DOHH2 (cell line): Measurements from ENCODE around the gene CEP350.

Source experiments
- H3F3A ChIP-seq: fragments of 200-600 bp; sonication (generic), shearing (Covaris generic); 2 replicates; pipeline ENCODE4 v1.6.0; 2016; ENCODE audit warnings: antibody characterized with exemption, mild to moderate bottlenecking; ENCODE audit not compliant: control insufficient read depth, insufficient read depth
- H3K27ac ChIP-seq: fragments of 200-600 bp; sonication (generic); 2 replicates; pipeline ENCODE4 v1.5.1; 2014; ENCODE audit warnings: low read depth, mild to moderate bottlenecking, low read length, moderate library complexity
- H3K27me3 ChIP-seq: fragments of 200-600 bp; sonication (generic); 2 replicates; pipeline ENCODE4 v1.6.1; 2014; ENCODE audit warnings: mild to moderate bottlenecking, low read length, mixed read lengths; ENCODE audit not compliant: control insufficient read depth
- H3K36me3 ChIP-seq: fragments of 200-600 bp; sonication (generic); 2 replicates; pipeline ENCODE4 v1.6.1; 2014; ENCODE audit warnings: mild to moderate bottlenecking, low read length, moderate library complexity, mixed read lengths; ENCODE audit not compliant: control insufficient read depth
- H3K4me1 ChIP-seq: fragments of 200-600 bp; sonication (generic); 2 replicates; pipeline ENCODE4 v1.6.1; 2014; ENCODE audit warnings: mild to moderate bottlenecking, low read length, mixed read lengths; ENCODE audit not compliant: control insufficient read depth
- H3K4me2 ChIP-seq: fragments of 200-600 bp; sonication (generic); 2 replicates; pipeline ENCODE4 v1.6.0; 2014; ENCODE audit warnings: mild to moderate bottlenecking, low read length, moderate library complexity
- H3K4me3 ChIP-seq: fragments of 200-600 bp; sonication (generic); 2 replicates; pipeline ENCODE4 v1.5.1; 2014; ENCODE audit warnings: mild to moderate bottlenecking, low read length, mixed read lengths
- H3K79me2 ChIP-seq: fragments of 200-600 bp; sonication (generic); 2 replicates; pipeline ENCODE4 v1.6.1; 2014; ENCODE audit warnings: mild to moderate bottlenecking, low read length, mixed read lengths; ENCODE audit not compliant: control insufficient read depth
- H3K9me2 ChIP-seq: fragments of 200-600 bp; sonication (generic); replicated peaks from 2 replicates; pipeline ENCODE4 v1.6.1; 2014; ENCODE audit warnings: mild to moderate bottlenecking, low read length, mixed read lengths; ENCODE audit not compliant: control insufficient read depth
- H3K9me3 ChIP-seq: fragments of 200-600 bp; sonication (generic); 2 replicates; pipeline ENCODE4 v1.6.1; 2014; ENCODE audit warnings: antibody characterized with exemption, low read length, mixed read lengths; ENCODE audit not compliant: control insufficient read depth, insufficient read depth
- H4K20me1 ChIP-seq: fragments of 200-600 bp; sonication (generic); 2 replicates; pipeline ENCODE4 v1.6.0; 2014; ENCODE audit warnings: low read depth, mild to moderate bottlenecking, antibody characterized with exemption, low read length, moderate library complexity; ENCODE audit not compliant: control insufficient read depth, insufficient read depth
- EZH2phosphoT487 ChIP-seq: fragments of 200-600 bp; sonication (generic); IDR thresholded peaks from 2 replicates; pipeline ENCODE4 v1.6.1; 2017; ENCODE audit warnings: borderline replicate concordance, mild to moderate bottlenecking, antibody characterized with exemption, low read length, moderate library complexity, mixed read lengths
- TF ChIP-seq, protein P1 (sequence below): fragments of 200-600 bp; sonication (generic); IDR thresholded peaks from one replicate; pipeline ENCODE4 v1.5.1; 2014; ENCODE audit warnings: antibody characterized with exemption, mild to moderate bottlenecking, low read depth, low read length; ENCODE audit not compliant: poor library complexity, severe bottlenecking

The CEP350 gene

DNA sequence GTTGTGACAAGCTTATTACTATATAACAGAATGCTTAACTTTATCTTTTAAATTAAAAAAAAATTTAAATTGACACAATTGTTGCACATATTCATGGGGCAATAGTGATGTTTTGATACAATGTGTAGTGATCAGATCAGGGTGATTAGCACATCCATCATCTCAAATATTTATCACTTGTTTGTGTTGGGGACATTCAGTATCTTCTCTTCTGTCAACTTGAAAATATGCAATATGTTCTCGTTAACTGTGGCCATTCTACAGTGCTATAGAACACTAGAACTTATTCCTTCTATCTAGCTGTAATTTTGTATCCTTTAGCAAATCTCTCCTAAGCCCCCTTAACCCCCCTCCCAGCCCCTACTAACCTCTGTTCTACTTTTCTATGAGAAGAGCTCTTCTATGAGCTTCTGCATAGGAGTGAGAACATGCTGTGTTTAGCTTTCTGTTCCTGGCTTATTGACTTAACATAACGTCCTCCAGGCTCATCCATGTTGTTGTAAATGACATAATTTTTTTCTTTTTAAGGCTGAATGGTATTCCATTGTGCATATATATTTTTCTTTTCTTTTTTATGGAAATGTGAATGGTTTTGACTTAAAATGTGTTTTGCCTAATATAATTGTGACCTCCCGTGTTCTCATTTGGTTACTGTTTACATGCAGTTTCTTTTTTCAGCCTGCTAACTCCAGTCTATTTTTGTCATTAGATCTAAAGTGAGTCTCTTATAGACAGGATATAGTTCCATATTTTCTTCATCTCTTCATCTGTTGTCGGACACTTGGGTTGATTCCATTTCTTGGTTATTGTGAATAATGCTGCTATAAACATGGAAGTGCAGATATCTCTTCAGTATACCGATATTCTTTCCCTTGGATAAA is 23.8 kb downstream of the CEP350 start:
- TF ChIP-seq, protein P1, sequence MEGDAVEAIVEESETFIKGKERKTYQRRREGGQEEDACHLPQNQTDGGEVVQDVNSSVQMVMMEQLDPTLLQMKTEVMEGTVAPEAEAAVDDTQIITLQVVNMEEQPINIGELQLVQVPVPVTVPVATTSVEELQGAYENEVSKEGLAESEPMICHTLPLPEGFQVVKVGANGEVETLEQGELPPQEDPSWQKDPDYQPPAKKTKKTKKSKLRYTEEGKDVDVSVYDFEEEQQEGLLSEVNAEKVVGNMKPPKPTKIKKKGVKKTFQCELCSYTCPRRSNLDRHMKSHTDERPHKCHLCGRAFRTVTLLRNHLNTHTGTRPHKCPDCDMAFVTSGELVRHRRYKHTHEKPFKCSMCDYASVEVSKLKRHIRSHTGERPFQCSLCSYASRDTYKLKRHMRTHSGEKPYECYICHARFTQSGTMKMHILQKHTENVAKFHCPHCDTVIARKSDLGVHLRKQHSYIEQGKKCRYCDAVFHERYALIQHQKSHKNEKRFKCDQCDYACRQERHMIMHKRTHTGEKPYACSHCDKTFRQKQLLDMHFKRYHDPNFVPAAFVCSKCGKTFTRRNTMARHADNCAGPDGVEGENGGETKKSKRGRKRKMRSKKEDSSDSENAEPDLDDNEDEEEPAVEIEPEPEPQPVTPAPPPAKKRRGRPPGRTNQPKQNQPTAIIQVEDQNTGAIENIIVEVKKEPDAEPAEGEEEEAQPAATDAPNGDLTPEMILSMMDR, result no peak
- TF ChIP-seq EZH2phosphoT487, result no peak
- peaks cover 95% of the 10 kb centered on the region for H3K79me2 ChIP-seq
- H3K9me3 ChIP-seq, result 0 out of 2 replicates have a peak, but pooled peaks cover 3% of the 10 kb centered on the region
- H3F3A ChIP-seq, result peaks cover 3% of the 10 kb centered on the region; the same call in 1 of the 2 replicates
- no peaks in the 10 kb centered on the region for H4K20me1 ChIP-seq
- H3K36me3 ChIP-seq, result no peaks in the 10 kb centered on the region
- H3K4me2 ChIP-seq, result no peak overlapping the region
- H3K27ac ChIP-seq, result no peak overlapping the region
- H3K27me3 ChIP-seq, result no peaks in the 10 kb centered on the region
- H3K4me1 ChIP-seq, result peaks cover 9% of the 10 kb centered on the region
- no peak overlapping the region for H3K4me3 ChIP-seq
- no peaks in the 10 kb centered on the region for H3K9me2 ChIP-seq

DNA sequence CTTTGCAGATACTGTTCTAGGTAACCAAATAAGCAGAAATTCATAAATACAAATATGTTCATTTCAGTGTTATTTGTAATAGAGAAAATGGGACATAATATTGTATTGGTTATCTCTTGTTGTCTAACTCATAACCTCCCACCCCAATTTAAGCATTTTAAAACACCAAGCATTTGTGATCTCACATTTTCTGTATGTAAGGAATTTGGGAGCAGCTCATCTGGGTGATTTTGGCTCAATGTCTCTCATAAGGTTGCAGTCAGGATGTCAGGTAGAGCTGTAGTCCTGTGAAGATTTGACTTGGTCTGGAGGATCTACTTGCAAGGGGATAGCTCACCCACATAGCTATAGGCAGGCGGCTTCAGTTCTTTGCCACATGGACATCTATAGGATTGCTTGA is 29.5 kb downstream of the CEP350 start:
- no peaks in the 10 kb centered on the region for H4K20me1 ChIP-seq
- H3K36me3 ChIP-seq, result peaks cover 15% of the 10 kb centered on the region
- no peak for TF ChIP-seq EZH2phosphoT487
- TF ChIP-seq, protein P1, result no peak
- no peaks in the 10 kb centered on the region for H3K9me3 ChIP-seq
- H3F3A ChIP-seq, result peaks cover 3% of the 10 kb centered on the region; the same call in 1 of the 2 replicates
- H3K9me2 ChIP-seq, result no peaks in the 10 kb centered on the region
- H3K79me2 ChIP-seq, result peaks cover 67% of the 10 kb centered on the region
- no peaks in the 10 kb centered on the region for H3K27me3 ChIP-seq
- H3K27ac ChIP-seq, result no peak overlapping the region
- H3K4me2 ChIP-seq, result no peak overlapping the region
- no peaks in the 10 kb centered on the region for H3K4me1 ChIP-seq
- H3K4me3 ChIP-seq, result no peak overlapping the region

DNA sequence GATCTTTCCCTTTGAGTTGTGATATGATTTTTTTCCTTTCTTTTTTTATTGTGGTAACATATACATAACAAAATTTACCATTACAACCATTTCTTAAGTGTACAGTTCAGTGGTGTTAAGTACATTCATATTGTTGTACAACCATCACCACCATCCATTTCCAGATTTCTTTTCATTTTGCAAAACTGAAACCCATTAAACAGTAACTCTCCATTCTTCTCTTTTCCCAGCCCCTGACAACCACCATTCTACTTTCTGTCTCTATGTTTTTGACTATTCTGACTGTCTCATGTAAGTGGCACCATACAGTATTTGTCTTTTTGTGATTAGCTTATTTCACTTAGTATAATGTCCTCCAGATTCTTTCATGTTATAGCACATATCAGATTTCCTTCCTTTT is 30.3 kb downstream of the CEP350 start:
- H3K79me2 ChIP-seq, result peaks cover 58% of the 10 kb centered on the region
- peaks cover 3% of the 10 kb centered on the region; the same call in 1 of the 2 replicates for H3F3A ChIP-seq
- H4K20me1 ChIP-seq, result no peaks in the 10 kb centered on the region
- TF ChIP-seq, protein P1, result no peak
- TF ChIP-seq EZH2phosphoT487, result no peak
- H3K27ac ChIP-seq, result no peak overlapping the region
- H3K9me3 ChIP-seq, result no peaks in the 10 kb centered on the region
- no peaks in the 10 kb centered on the region for H3K27me3 ChIP-seq
- H3K9me2 ChIP-seq, result no peaks in the 10 kb centered on the region
- no peak overlapping the region for H3K4me2 ChIP-seq
- no peak overlapping the region for H3K4me3 ChIP-seq
- peaks cover 20% of the 10 kb centered on the region for H3K36me3 ChIP-seq
- no peaks in the 10 kb centered on the region for H3K4me1 ChIP-seq
